ENCODE results near the gene DIDO1.
A peak's percentile ranks its signal among the peaks of the same experiment; 100 is the strongest.
"Not testable (repeated sequence)": the region's sequence is repeated elsewhere in the genome, so short reads cannot be mapped to it uniquely, and the experiment has no call there.

DIDO1 gene

DNA sequence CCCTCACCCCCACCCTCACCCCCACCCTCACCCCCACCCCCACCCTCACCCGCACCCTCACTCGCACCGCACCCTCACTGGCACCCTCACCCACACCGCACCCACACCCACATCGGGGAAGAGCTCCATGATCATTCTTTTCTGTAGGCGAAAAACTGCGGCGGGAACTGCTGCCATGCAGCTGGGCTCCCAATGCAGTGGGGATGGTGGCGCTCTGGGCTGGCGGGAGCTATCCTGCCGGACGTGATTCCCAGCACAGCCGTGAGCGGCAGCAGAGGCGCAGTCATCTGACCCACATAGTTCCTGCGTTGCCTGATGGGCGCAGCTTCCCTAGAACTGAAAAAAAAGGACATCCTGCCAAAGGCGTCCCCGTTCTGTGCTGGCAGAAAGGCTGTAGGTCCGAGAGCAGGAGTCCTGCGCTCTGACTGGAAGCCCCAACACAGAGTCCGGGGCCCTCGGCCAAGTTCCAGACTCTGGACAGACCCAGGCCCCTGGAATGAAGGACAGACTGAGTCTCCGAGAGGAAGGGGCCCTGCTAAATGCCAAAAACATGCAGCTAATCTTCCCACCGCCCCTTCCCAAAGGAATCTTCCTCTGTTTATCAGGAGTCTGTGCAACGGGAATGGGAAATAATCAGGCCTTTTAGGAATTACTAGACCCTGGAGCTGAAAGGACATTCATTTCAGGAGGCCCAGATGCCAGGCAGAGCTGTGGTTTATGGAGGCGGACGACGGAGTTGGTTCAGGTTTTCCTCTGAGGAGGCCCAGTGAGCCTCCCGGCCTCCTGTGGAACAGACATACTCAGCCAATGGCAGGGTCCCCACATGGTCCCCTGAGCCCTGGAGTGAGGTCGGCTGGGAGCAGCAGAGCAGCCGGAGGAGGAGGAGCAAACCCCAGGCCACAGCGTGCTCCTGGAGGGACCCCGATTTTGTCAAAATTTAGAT, 50.6 kb downstream of the DIDO1 start:
- DNase-seq, result peak; percentile 37

DNA sequence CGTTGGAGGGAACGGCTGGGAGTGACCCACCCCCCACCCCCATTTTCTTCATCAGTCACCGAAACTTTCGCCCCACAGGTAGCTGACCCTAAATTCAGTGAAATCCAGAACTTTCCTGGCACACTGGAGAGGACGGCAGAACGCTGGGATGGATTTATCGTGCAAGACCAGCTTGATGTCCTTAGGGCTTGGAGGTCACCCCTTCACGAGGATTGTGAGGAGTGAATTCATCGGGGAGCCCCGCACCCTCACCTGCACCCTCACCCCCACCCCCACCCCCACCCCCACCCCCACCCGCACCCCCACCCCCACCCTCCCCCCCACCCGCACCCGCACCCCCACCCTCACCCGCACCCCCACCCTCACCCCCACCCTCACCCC, 51.4 kb downstream of the DIDO1 start:
- DNase-seq, result no peak

DNA sequence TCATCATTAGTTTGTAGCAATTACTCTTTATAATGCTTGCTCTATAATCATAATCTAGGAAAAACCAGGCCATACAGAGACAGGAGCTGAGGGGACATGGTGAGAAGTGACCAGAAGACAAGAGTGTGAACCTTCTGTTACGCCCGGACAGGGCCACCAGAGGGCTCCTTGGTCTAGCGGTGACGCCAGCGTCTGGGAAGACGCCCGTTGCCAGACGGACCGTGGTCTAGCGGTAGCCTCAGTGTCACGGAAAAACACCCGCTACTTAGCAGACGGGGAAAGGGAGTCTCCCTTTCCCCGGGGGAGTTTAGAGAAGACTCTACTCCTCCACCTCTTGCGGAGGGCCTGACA, 52.6 kb downstream of the DIDO1 start:
- DNase-seq, result peak; percentile 60

DNA sequence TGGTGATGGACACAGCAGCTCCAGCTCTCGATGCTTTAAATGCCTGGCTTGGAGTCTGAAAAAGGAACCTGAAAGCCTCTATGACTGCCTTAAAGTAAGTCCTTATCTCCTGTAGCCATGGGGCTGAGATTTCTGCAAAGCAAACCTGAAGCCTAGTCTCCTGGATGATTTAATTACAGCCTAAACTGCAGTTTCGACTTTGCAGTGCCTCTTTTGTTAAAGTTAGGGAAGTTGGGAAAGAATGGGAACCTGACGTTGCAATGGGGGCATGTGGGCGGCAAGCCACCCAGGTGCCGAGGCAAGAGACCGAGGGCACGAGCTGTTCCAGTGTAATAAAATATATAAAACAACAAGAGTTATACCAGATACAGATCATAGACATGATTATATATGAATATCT, 53.0 kb downstream of the DIDO1 start:
- no peak for DNase-seq

DNA sequence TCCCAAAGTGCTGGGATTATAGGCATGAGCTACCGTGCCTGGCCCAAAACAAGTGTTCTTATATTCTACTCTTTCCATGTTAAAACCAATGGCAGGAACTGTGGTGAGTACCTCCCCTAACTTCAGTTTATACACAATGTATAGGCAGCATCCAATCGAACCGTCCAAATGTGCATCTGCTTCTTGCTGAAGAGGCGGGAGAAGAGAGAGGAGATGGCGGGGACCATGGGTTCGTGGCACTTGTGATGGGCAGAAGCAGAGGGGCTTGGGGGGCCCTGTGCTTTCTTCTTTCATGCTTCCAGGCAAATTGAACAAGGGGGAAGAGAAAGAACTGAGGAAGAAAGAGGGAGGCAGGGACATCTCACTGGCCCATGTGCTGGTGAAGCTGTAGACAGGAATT, 53.4 kb downstream of the DIDO1 start:
- no peak for DNase-seq

DNA sequence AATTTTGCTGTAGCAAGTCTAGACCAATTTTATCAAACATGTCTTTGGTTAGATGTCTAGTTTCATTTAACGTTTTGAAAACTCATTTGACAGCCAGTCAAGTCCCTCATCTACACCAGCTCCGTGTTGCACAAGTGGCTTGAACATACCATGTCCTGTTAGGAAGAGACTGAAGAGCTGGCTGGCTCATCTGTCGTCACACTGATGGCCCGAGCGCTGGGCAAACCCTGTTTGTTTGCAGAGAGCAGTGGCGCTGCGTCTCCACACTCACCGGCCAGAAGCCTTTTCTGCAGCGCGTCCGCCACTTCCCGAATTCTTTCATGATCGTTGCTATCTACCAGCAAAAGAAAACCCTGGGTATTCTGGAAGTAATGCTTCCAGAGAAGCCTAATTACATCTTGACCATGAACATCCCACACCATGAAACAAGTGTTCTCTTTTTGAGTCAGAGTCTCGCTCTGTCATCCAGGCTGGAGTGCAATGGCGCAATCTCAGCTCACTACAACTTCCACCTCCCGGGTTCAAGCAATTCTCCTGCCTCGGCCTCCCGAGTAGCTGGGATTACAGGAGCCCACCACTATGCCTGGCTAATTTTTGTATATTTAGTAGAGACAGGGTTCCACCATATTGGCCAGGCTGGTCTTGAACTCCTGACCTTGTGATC, 54.0 kb downstream of the DIDO1 start:
- peak; percentile 32 for DNase-seq

DNA sequence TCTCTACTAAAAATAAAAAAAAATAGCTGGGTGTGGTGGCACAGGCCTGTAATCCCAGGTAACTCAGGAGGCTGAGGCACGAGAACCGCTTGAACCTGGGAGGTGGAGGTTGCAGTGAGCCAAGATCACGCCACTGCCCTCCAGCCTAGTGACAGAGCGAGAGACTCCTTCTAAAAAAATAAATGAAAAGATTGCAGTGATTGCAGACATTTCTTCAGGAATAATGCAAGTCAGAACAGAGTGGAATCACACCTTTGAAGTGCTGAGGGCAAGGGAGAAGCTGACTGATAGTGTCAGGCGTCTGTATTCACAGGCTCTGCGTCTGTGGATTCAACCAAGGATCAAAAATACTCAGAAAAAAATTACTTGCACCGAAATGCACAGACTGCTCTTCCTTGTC, 62.1 kb downstream of the DIDO1 start:
- no peak for DNase-seq

DNA sequence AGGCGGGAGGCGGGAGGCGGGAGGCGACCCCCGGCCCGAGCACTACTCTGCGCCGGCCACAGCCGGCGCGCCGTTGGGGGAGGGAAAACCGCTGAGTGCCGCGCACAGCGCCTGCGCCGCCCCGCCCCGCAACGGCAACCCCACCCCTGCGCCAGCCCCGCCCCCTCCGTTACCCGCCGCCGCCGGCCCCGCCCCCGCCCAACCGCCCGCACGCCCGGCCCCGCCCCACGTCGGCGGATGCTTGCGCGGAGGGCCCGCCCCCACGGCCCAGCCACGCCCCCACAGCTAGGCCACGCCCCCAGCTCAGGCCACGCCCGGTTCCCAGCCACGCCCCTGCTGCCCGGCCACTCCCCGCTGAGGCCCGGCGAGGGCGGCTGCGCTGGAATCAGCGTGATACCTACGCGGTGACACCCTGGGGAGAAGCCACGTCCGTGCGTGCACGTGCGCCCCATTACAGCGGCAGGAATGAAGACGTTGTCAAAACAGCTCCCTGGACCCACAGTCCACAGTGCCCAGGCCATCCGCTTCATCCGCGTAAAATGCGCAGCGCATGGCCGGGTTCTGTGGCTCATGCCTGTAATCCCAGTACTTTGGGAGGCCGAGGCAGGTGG, 64.5 kb downstream of the DIDO1 start, which contains the start of gene TCFL5:
Gene TCFL5, minus strand, starts transcription at position 97 of the 611 bp plus-strand sequence. CDS start 152 bp downstream, outside the sequence.
- DNase-seq, result peak; percentile 96

DNA sequence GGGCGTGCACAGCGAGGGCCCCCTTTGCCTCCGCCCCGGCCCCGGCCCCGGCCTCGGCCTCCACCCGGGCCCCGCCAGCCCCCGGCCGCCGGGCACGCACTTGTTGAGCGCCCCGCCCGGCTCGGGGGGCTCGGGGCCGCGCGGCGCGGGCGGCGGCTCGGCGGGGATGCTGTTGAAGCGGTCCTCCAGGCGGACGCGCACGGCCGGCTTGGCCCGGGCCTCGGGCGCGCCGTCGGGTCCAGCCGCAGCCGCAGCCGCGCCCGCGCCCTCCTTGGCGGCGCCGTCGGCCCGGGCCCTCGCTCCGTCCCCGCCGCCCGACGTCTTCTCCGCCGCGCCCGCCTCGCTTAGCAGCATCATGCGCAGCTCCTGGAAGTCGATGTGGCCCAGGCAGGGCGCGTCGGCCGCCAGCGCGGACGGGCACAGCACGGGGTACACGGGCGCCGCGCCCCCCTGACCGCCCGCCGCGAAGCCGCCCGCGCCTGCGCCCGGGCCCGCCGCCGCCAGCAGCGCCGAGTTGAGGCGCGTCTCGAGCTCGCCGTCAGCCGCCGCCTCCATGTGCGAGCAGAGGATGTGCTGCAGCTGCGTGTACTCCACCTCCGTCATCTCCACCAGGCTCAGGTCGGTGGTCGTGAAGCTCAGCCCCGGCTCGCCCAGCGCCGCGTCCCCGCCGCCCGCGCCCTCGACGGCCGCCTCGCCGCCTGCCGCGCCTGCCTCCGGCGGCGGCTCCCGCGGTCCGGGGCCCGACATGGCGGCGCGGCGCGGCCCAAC, 65.2 kb downstream of the DIDO1 start:
- DNase-seq, result peak; percentile 23

DNA sequence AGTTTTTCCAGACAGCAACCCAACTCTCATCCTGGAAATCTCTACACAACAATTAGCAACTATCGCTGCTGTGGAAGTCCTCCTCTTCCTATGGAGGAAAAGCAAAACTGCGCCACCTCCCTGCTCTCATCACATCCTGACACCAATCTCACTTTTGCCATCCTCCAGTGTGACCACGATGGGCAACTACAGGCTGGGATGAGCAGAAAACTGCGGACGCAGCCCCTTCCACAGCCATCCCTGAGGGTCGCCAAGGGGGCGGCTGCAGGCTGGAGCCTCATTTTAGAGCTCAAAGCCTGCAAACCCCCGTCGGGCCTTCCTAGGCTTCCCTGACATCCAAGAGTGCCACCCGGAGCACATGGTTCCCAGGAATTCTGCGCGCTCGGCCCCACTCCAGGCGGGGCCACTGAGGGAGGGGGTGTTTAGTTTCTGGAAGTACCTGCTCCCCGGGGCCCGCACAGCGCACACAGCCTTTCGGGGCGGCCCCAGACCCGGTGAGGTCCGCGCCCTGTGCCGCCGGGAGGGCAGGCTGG, 65.8 kb downstream of the DIDO1 start:
- no peak for DNase-seq

DNA sequence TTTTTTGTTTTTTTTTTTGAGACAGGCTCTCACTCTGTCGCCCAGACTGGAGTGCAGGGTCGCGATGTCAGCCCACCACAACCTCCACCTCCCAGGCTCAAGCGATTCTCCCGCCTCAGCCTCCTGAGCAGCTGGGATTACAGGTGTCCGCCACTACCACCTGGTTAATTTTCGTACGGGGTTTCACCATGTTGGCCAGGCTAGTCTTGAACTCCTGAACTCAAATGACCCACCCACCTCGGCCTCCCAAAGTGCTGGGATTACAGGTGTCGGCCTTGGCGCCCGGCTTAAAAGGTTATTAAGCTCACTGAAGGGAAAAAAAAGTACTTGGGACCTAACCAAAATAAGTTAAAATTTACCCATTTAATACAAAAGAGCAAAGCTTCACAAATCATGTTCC, 66.6 kb downstream of the DIDO1 start:
- no peak for DNase-seq

DNA sequence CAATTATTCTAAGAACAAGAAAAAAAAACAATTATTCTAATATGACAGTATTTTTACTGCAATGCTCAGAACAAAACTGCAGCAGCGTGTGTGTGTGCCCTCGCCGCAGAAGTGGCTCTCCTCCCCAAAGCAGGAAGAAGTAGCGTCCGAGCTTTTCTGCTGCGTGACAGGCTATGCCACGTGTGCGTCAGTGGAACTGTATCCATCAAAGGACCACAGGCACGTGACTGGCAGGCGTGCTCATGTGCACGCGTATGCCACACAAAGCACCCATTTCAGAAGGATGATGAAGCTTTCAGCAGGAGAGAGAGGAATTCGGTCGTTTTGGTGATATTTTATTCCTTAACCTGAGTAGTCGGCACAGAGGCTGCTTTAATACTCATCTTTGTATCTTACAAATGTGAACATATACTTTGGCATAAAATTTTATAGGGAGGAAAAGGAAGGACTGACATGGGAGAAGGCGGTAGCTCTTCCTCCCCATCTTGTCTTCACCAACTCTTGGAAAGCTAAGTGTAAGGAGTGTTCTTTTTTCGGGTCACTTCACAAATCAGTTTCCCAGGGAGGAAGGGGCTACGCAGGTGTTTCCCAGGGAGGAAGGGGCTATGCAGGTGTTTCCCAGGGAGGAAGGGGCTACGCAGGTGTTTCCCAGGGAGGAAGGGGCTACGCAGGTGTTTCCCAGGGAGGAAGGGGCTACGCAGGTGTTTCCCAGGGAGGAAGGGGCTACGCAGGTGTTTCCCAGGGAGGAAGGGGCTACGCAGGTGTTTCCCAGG, 68.1 kb downstream of the DIDO1 start:
- no peak for DNase-seq

DNA sequence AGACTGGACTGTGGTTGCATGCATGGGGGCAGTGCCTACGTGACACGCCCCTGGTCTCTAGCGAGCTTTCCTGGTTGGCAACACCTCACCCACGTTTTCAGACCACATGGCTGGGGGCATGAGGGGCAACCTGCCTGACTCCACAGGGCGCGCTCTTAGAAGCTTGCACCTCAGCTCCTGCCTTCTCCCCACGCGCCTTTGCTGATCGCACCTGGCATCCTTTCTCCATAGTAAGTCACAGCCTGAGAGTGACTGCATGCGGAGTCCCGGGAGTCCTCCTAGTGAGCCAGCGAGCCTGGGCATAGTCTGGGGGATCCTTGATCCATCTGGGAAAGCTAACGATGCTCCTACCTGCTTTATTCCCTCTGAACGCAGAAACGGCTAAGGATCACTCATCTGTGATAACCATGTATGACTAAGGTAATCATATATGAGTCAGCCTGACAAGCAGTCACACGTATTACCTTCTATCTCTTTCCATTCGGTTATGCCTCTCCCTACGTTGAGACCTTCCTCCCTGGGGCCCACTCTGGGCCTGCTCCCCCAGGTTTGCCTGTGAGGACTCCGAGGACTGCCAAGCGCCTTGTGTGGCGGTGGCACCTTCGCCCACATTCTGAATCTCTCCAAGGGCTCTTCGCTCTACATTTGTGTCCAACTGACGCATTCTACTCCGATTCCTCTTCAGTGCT, 69.2 kb downstream of the DIDO1 start:
- DNase-seq, result no peak

DNA sequence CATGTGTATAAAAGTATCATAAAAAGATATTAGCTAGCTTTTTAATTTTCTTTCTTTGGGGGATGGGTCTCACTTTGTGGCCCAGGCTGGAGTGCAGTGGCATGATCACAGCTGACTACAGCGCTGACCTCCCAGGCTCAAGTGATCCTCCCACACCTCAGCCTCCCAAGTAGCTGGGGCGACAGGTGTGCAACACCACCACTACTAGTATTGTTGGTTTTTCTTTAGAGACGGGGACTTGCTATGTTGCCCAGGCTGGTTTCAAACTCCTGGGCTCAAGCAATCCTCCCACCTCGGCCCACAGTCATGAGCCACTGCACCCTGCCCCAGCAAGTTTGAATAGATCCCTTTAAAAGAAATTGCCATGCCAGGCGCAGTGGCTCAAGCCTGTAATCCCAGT, 71.2 kb downstream of the DIDO1 start:
- DNase-seq, result no peak

DNA sequence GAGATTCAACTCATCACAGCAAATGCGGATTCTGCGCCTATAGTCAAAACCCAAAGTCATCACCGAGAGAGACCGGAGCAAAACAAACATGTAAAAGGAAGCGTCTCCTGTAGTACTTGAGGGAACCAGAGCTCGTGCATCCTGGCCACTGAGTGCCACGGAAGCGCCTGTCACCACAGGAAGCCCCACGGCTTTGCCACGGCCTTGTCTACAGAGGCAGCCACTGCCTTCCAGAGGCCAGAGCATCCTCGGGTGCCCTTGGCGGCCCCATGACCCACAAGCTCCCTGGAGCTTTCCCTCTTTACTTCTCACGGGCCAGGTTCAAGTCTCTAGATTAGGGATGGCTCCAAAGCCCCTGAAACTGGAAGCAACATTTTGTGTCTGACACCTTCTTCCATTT, 72.2 kb downstream of the DIDO1 start:
- no peak for DNase-seq

DNA sequence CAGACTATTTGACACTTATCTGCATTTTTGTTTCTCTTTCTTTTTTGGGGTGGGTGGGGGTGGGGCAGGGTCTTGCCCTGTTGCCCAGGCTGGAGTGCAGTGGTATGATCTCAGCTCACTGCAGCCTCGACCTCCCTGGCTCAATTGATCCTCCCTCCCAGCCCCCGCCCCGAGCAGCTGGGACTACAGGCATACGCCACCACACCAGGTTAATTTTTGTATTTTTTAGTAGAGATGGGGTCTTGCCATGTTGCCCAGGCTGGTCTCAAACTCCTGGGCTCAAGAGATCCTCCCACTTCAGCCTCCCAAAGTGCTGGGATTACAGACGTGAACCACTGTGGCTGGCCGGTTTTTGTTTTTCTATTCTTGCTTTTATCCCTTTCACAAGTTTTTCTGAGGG, 73.0 kb downstream of the DIDO1 start:
- not testable (repeated sequence) for DNase-seq

DNA sequence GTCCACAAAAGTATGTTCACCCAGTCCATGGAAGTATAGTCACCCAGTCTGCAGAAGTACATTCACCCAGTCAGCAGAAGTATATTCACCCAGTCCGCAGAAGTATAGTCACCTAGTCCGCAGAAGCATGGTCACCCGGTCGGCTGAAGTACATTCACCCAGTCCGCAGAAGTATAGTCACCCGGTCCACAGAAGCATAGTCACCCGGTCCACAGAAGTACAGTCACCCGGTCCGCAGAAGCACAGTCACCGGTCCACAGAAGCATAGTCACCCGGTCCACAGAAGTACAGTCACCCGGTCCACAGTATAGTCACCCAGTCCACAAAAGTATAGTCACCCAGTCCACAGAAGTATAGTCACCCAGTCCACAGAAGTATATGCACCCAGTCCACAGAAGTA, 73.5 kb downstream of the DIDO1 start:
- no peak for DNase-seq

DNA sequence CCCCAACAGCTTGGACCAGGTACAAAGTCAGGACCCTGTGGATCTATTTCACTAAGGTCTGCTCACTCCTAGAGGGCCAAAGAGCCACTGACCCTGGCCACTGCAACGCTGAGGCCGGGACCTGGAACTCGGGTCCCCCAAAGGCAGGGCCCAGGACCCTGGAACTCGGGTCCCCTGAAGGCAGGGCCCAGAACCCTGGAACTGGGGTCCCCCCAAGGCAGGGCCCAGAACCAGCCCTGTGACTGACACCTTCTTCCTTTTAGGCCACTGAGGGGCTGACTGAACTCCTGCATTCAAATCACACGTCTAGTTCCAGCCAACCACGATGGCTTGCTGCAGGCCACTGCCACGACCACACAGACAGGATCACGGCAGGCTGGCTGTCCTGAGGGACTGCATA, 74.1 kb downstream of the DIDO1 start:
- DNase-seq, result no peak

DNA sequence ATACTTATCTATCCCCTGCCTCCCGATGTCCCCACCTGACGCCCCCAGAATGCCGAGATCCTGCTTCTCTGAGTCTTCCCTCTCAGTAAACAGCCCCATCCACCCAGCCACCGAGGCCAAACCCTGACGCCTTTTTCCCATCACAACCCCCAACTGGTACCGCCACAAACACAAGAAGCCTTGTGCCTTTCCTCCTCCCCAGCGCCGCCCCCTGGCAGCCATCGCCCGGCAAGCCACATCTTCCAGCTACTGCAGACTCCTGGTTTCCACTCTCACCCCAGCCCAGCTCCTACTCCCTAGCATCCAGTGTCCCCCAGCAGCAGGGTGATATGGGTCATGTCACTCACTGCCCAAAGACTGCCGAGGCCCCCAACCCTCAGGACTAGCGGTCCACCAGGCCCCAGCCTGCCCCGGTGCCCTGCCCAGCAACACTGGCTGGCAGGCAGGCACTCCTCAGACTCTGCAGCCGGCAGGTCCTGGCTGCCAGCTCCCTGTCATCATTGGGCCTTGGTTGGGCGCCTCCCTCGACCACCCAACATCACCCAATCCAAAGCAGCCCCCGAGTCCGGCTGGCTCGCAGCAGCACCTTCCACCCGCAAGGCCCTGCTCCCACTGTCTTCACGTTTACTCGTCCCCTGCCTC, 75.9 kb downstream of the DIDO1 start:
- no peak for DNase-seq

DNA sequence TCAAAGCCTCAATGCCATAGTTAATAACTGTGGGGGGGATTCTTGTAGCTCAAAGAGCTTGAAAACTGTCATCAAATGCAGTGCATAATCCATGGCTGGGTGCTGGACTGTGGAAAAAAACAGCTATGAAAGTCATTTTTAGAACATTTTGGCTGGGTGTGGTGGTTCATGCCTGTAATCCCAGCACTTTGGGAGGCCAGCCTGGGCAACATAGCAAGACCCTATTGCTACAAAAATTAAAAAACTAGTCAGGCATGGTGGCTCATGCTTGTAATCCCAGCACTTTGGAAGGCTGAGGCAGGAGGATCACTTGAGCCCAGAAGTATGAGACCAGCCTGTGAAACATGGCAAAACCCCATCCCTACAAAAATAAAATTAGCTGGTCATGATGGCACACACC, 76.9 kb downstream of the DIDO1 start:
- DNase-seq, result no peak

DNA sequence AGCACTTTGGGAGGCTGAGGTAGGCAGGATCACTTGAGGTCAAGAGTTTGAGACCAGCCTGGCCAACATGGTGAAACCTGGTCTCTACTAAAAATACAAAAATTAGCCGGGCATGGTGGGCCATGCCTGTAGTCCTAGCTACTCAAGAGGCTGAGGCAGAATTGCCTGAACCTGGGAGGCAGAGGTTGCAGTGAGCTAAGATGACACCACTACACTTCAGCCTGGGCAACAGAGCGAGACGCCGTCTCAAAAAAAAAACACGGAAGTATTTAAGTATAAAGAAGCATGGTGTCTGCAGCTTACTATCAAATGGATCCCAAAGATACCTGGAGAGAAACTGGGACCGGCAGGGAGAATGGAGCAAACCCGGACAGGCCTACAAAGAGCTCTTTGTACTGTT, 77.4 kb downstream of the DIDO1 start:
- DNase-seq, result not testable (repeated sequence)

Measured in suppressor macrophage treated with lipopolysaccharide for 4 hours (primary cell).